ENCODE measurements around the gene SERPINB7.

Gene SERPINB7

DNA sequence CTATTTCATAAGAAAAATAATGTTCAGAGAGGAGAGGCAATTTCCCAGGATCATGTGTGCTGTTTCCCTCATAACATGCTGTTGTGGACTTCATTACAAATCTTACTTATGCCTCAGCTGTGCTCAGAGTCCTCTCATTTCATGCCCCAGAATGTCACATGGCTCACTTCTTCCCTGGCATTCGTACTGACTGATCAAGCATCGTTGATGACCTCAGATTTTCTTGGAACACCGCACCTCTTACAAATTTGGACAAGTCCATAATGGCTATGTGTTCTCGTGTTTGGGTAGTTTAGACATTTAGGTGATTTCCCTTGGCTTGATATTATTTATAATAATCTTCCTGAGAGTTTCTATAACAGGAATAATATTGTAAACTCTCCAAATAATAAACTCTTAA, 32.9 kb downstream of the SERPINB7 start:
- TF ChIP-seq, protein P1, sequence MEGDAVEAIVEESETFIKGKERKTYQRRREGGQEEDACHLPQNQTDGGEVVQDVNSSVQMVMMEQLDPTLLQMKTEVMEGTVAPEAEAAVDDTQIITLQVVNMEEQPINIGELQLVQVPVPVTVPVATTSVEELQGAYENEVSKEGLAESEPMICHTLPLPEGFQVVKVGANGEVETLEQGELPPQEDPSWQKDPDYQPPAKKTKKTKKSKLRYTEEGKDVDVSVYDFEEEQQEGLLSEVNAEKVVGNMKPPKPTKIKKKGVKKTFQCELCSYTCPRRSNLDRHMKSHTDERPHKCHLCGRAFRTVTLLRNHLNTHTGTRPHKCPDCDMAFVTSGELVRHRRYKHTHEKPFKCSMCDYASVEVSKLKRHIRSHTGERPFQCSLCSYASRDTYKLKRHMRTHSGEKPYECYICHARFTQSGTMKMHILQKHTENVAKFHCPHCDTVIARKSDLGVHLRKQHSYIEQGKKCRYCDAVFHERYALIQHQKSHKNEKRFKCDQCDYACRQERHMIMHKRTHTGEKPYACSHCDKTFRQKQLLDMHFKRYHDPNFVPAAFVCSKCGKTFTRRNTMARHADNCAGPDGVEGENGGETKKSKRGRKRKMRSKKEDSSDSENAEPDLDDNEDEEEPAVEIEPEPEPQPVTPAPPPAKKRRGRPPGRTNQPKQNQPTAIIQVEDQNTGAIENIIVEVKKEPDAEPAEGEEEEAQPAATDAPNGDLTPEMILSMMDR (IDR thresholded peaks at IDR 0.05; ENCODE audit: low read depth, low read length, missing control alignments) = no peak
- DNase-seq (ENCODE audit: low read depth) = no peak
- H3K4me3 ChIP-seq (ENCODE audit: low read depth, low read length) = no peak overlapping the region

DNA sequence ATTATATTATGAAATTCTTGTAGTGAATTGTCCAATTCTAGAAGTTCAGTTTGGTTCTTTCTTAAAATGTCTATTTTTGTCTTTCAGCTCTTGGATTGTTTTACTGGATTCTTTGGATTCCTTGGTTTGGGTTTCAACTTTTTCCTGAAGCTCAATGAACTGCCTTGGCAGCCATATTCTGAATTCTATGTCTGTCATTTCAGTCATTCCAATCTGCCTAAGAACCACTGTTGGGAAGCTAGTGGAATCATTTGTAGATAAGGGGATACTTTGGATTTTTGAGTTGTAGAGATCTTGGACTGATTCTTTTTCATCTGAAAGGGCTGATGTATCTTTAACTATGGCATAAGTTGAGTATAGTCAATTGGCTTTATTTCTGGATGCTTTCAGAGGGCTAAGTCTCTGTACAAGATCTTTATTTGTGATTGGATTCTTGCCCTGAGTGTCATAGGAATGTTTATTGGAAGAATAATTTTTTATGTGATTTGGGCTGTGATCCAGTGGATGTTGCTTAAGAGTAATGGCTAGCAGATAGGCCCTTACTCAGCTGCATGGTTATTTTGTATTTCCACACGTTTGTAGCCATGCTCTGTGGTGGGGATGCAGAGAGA, 42.3 kb downstream of the SERPINB7 start:
- TF ChIP-seq, protein P1 (IDR thresholded peaks at IDR 0.05; ENCODE audit: low read depth, low read length, missing control alignments) = no peak
- DNase-seq (ENCODE audit: low read depth) = no peak
- no peak overlapping the region for H3K4me3 ChIP-seq (ENCODE audit: low read depth, low read length)

- TF ChIP-seq, protein P1 (IDR thresholded peaks at IDR 0.05; ENCODE audit: low read depth, low read length, missing control alignments) = no peak
- no peak overlapping the region for H3K4me3 ChIP-seq (ENCODE audit: low read depth, low read length)
- DNase-seq (ENCODE audit: low read depth) = no peak
These were observed 43.0 kb downstream of the SERPINB7 start for GRCh38 chr18:63818212-63818611.

- TF ChIP-seq, protein P1 (IDR thresholded peaks at IDR 0.05; ENCODE audit: low read depth, low read length, missing control alignments) = no peak
- H3K4me3 ChIP-seq (ENCODE audit: low read depth, low read length) = no peak overlapping the region
- no peak for DNase-seq (ENCODE audit: low read depth)
These were observed 44.6 kb downstream of the SERPINB7 start for GRCh38 chr18:63819786-63820185.

GRCh38 chr18:63820694-63821093, 45.5 kb downstream of the SERPINB7 start:
- TF ChIP-seq, protein P1 (IDR thresholded peaks at IDR 0.05; ENCODE audit: low read depth, low read length, missing control alignments) = no peak
- H3K4me3 ChIP-seq (ENCODE audit: low read depth, low read length) = no peak overlapping the region
- no peak for DNase-seq (ENCODE audit: low read depth)

GRCh38 chr18:63823516-63824219, 48.5 kb downstream of the SERPINB7 start:
- H3K4me3 ChIP-seq (ENCODE audit: low read depth, low read length) = no peak overlapping the region
- DNase-seq (ENCODE audit: low read depth) = no peak
- TF ChIP-seq, protein P1 (IDR thresholded peaks at IDR 0.05; ENCODE audit: low read depth, low read length, missing control alignments) = peak; percentile 61

GRCh38 chr18:63824220-63824525, 49.0 kb downstream of the SERPINB7 start:
- TF ChIP-seq, protein P1 (IDR thresholded peaks at IDR 0.05; ENCODE audit: low read depth, low read length, missing control alignments) = no peak
- no peak for DNase-seq (ENCODE audit: low read depth)
- no peak overlapping the region for H3K4me3 ChIP-seq (ENCODE audit: low read depth, low read length)

Data from GM12864 (cell line).